ENCODE measurements around the gene ZNF682.
A peak's percentile ranks its signal among the peaks of the same experiment; 100 is the strongest.
"Not testable (repeated sequence)": the region's sequence is repeated elsewhere in the genome, so short reads cannot be mapped to it uniquely, and the experiment has no call there.

The ZNF682 gene

GRCh38 chr19:19997656-19998268 lies 41.5 kb downstream of the ZNF682 start:
- DNase-seq (ENCODE audit: low read depth): peak; percentile 16

GRCh38 chr19:19966862-19967261 lies 72.4 kb downstream of the ZNF682 start:
- no peak for DNase-seq (ENCODE audit: low read depth)

GRCh38 chr19:19966126-19966525 lies 73.2 kb downstream of the ZNF682 start:
- DNase-seq (ENCODE audit: low read depth): not testable (repeated sequence)

- no peak for DNase-seq (ENCODE audit: low read depth)
These were observed 74.9 kb downstream of the ZNF682 start for GRCh38 chr19:19964416-19964815.

GRCh38 chr19:19959151-19959799 lies 80.0 kb downstream of the ZNF682 start:
- peak; percentile 46 for DNase-seq (ENCODE audit: low read depth)

- DNase-seq (ENCODE audit: low read depth): not testable (repeated sequence)
These were observed 81.5 kb downstream of the ZNF682 start for GRCh38 chr19:19957766-19958165.

GRCh38 chr19:19956434-19957075 lies 82.8 kb downstream of the ZNF682 start:
- no peak for DNase-seq (ENCODE audit: low read depth)

- DNase-seq (ENCODE audit: low read depth): no peak
These were observed 84.1 kb downstream of the ZNF682 start for GRCh38 chr19:19955208-19955607.
